Muscle of arm (tissue), 14 donors: ENCODE results near the gene IRF2. TPM values are rescaled to one million over a fixed set of nuclear protein-coding genes. Genes with fewer than 3 reads are reported as not detected.

Experiments used
- DNase-seq: peaks from one replicate; pipeline ENCODE4 v3.0.0-alpha.2; 2013
- long read RNA-seq, 11 donors: transcript quantifications; one replicate each; lab custom pipeline, GENCODE V29; 2026
- polyA plus RNA-seq, 12 donors: library from polyadenylated mRNA; unstranded; fragments of 120-200 nt; gene quantifications; one replicate each; pipeline ENCODE4 v1.2.1, GENCODE V29; 2013; ENCODE audit not compliant: insufficient read length in 12 of 12

IRF2 gene
- 10 to 100 TPM in 11 of 12 donors, not detected in 1; 10.7 to 28.8 (median 18.2) TPM for polyA plus RNA-seq
- long read RNA-seq, donor 1, transcript IRF2-201 (9 exons, 2,303 nt) = major isoform, 11 of 20 reads
- long read RNA-seq, donor 1, partial matches to known transcripts = 9 of 20 reads
- long read RNA-seq, donor 1, other reads (novel, unspliced or antisense) = 0 of 20 reads
- long read RNA-seq, donor 2, transcript IRF2-201 (9 exons, 2,303 nt) = major isoform, 8 of 8 reads
- long read RNA-seq, donor 2, partial matches to known transcripts = 0 of 8 reads
- long read RNA-seq, donor 2, other reads (novel, unspliced or antisense) = 0 of 8 reads
- long read RNA-seq, donor 3 = 0 reads
- long read RNA-seq, donor 4 = 0 reads
- long read RNA-seq, donor 5, transcript IRF2-201 (9 exons, 2,303 nt) = major isoform, 6 of 6 reads
- long read RNA-seq, donor 5, partial matches to known transcripts = 0 of 6 reads
- long read RNA-seq, donor 5, other reads (novel, unspliced or antisense) = 0 of 6 reads
- long read RNA-seq, donor 6, partial matches to known transcripts = 8 of 10 reads
- long read RNA-seq, donor 6, other reads (novel, unspliced or antisense) = 0 of 10 reads
- long read RNA-seq, donor 7, partial matches to known transcripts = 0 of 1 reads
- long read RNA-seq, donor 7, other reads (novel, unspliced or antisense) = 0 of 1 reads
- long read RNA-seq, donor 8, partial matches to known transcripts = 0 of 4 reads
- long read RNA-seq, donor 8, other reads (novel, unspliced or antisense) = 0 of 4 reads
- long read RNA-seq, donor 9, partial matches to known transcripts = 0 of 2 reads
- long read RNA-seq, donor 9, other reads (novel, unspliced or antisense) = 0 of 2 reads
- long read RNA-seq, donor 10, partial matches to known transcripts = 0 of 4 reads
- long read RNA-seq, donor 10, other reads (novel, unspliced or antisense) = 0 of 4 reads
- long read RNA-seq, donor 11, partial matches to known transcripts = 0 of 3 reads
- long read RNA-seq, donor 11, other reads (novel, unspliced or antisense) = 0 of 3 reads

DNA sequence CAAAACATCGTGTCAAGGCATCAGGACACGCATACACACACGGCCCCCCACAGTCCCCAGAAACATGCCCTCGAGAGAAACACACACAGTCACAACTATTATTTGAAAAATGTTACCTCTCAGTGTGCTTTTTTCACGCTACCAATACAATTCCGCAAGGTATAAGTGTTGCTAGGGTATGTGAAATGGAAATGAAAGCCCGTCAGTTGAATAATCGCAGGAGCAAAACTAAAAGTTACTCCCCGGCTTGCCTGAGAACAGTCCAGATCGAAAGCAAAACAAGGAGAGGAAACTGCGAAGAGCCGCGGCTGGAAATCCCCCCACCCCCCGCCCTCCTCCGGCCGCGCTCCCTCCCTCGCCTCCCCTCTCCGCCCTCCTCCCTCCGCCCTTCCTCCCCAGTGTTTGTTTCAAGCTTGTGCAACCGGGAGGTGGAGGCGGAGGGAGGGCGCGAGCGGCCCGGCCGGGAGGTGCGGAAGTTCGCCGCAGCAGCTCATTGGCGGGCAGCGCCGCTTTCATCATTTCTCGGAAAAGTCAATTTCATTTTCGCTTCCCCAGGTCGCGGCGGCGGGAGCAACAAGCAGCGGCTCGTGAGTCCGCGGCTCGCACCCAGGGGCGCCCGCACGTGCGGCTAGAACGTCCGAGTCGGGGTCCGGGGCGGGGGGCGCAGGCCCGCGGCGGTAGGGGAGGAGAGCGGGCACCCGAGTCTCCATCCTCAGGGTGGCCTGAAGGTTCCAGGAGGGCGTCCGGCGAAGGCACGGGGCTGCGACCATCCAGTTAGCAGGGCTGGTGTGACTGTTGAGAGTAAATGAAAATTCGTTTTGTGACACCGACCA, at the start of gene IRF2:
TSS of gene IRF2 (minus strand) at position 288 of the 833 bp plus-strand sequence. CDS start 45,486 bp downstream, outside the sequence.
- peak; percentile 97 for DNase-seq

DNA sequence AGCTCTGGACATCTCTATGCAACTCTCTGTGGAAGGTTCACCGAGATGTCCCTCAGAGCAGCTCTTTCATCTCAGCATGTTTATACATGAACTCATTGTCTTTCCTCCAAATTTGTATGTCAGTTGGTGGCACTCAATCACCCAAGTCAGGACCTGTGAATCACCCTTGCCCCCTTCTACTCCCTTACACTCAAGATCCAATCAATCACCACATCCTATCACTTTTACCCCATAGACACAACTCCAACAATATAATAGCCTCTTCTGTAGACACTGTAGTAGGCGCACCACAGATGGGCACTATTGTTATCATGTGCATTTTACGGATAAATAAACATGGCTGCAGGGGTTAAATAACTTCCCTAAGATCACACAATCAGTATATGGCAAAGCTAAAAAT, 41.3 kb upstream of the IRF2 start:
- no peak for DNase-seq

DNA sequence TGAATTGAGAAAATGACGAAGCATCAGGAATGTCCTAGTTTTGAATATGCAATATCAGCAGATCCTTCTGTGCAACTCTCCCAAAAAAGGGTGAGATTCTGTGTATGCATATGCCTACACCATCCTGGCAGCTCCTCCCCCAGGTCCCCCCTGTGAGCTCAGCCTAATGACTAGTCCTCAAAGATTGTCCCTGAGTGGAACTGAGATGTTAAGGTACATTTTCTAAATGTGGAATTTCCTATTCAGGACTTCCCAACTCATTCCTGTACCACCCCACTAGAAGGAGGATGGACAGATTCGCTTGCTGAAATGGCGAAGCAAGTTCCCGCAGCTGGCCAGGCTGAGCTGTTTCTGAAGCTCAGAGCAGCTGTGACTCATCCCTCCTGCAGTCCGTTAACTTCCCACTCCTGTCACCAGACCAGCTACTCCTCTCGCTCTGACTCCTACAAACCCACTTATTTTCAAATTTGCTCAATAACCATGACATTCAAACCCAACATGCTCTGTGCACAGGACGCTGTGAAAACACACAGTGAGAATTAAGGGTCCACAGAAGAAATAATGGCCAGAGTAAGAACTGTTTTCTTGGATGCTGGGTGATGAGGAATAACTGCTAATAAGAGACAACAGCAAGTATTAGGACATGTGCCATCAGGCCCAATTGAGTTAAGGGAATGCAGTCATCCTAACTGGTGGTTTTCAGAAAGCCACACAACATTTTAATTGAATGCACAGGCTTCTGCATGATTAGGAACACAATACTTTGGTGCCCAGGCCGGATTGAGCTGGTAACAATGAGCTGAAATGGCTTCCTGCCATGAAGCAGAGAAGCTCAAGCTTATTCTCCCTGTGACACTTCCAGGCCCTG, 40.0 kb upstream of the IRF2 start:
- DNase-seq = peak; percentile 31

DNA sequence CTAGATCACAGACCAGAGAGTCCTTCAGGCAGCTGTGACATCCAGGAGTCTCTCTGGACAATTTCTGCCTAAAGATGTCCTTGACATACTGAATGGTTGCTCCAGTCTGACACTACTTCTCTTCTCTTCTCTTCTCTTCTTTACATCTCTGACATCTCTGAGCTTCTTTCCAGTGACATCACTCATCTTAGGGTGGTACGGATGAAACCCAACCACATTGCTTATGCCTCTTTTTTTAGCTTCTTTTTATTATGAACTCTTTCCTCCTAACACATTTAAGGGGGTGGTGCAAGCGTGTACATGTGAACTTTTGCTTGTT, 39.4 kb upstream of the IRF2 start:
- no peak for DNase-seq

DNA sequence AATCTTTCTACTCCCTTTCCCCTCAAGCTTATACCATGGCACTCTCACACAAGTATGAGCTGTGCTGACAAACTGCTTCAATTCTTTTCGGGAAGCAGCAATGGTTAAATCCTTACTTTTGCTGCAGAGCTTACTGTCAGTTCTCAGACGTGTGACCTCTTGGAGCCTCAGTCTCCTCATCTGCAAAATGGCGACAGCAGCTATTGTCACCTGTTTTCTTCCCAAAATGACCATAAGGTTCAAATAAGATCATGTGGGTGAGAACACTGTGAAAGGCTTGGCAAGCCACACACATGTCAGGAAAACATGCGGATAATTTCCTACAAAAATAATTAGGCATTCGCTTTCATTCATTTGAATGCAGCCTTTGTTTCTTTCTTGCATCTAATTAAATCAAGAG, 36.8 kb upstream of the IRF2 start:
- no peak for DNase-seq

DNA sequence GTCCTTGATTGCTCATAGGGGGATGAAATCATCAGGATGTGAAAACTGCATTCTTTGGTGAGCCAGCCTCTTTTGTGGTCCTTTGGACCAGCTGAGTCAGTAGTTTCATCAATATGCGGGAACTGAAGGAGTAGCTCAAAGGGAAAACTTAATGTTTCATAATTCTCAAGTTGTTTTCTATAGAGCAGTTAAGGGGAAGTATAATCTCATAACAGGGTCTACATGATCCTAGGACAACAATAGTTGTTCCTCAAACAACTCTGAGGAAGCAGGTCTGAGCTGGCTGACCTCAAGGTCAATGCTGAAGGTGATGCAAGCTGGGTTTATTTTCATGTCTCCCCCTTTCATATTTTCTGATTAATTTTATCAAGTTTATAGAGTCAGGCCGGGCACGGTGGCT, 36.1 kb upstream of the IRF2 start:
- DNase-seq = no peak

DNA sequence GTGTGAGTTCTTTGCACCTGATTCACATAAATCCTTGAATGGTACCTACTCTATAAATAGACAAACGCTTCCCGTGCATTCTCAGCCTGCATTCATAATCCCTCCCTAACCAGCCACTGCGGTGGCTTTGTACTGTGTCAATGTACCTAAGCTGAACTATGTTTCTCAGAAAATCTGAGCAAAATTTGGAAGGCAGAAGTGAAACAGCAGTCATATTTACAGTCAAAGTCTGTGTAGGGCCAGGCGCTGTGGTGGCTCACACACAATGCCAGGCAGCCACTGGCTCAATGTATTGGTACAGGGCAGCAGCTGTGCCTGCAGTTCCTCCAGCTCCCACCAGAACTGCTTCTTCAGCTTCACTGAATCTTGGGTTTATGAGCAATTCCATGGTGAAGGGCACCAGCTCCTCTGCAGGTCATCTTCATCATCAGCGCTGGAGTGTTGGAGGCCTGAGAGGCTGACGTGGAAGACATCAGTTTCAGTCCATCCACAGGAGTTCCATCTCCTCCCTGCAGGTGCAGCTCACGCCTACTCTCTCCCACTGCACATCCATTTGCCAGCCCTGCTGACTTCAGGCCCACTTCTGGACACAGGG, 32.3 kb upstream of the IRF2 start:
- no peak for DNase-seq

DNA sequence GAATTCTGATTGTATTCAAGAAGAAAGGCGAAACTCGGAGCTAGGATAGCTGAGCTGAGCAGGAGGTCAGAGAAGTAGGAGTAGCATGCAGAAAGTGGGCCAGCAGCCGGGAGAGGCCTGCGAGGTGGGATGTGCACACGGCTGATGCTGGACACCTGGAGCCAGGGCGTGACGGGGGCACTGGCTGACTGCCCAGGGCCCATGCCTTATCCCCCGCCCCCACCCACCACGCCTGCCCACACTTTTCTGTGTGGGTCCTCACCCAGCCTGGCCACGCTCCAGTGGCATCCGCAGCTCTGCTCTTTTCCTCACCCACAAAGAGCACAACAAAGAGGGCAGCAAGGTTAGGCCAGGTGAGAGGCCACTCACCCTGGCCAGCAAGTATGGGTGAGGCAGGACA, 30.0 kb upstream of the IRF2 start:
- no peak for DNase-seq

DNA sequence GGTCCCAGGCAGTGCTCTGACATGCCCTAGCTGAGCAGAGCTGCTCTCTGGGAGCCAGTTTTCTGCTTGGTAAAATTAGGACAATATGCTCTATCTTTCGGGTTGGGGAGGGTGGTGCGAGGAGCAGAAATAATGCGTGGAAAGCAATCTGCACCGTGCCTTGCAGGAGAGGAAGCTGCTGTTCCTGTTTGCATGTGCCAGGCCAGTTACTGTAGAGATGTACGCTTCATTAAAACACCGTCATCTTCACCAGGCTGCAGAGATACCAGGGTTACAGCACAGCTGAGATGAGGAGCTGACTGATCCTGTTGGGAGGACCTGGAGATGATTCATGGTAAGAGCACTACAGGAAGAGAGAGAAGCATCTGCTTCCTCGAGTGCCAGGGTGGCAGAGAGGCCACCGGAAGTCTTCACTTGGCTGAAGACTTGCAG, 29.5 kb upstream of the IRF2 start:
- DNase-seq = no peak

DNA sequence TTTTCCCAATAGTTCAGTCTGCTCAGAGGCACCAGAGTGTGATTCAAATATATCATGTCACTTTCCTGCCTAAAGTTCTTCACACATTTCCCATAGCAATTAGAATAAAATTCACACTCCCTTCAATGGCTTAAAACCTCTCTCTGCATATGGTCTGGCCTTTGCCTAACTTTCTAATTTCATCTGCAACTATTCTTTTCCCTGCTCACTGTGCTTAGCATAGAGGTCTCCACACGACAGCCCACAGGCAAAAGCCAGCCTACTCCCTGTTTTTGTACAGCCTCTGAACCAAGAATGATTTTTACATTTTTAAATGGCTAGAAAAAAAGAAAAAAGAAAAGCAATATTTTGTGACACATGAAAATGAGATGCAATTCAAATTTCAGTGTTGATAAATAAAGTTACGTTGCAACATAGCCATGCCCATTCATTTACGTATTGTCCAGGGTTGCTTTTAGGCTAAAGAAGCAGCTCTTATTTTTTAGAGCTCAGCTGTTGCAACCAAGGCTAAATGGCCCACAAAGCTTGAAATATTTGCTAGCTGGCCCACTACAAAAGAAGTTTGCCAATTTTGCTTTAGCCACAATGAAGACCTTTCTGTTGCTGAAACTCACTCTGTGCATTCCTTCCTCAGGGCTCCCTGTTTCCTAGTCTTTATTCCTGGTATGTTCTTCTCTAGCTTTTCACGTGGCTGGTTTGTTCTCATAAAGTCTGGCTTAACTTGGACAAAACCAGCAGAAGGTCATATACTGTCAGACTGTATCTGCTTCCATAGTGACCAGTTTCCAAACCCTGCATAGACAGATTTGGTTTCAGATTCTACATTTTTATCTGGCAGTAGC, 26.6 kb upstream of the IRF2 start:
- no peak for DNase-seq

DNA sequence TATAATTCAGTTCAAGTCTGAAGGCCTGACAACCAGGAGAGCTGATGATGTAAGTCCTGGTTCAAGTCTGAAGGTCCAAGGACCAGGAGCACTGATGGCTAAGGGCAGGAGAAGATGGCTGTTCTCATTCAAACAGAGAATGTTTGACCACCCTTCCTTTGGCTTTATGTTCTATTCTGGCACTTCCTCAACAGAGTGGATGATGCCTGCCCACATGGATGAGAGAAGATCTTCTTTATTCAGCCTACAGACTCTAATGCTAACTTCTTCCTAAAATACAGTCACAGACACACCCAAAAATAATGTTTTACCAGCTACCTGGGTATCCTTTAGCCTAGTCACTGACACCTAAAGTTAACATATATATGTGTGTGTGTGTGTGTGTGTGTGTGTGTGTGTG, 25.6 kb upstream of the IRF2 start:
- no peak for DNase-seq

DNA sequence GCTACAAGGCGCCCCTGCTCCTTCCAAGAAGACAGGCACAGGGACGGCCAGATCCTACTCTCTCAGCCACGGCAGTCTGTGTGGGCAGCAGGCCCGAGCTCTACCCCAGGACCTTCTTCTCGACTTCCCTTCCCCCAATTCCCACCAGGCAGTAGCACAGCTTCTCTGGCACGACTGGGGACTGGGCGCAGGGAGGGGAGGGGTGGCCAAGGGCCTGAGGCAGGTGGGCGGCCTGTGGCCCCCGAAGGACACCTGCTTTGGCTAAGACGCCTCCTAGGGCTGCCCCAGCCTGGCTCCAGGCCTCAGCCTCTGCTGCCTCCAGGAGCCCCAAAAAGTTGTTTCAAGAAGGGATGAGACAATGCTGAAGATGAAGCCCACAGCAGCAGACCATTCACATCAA, 24.2 kb upstream of the IRF2 start:
- no peak for DNase-seq

DNA sequence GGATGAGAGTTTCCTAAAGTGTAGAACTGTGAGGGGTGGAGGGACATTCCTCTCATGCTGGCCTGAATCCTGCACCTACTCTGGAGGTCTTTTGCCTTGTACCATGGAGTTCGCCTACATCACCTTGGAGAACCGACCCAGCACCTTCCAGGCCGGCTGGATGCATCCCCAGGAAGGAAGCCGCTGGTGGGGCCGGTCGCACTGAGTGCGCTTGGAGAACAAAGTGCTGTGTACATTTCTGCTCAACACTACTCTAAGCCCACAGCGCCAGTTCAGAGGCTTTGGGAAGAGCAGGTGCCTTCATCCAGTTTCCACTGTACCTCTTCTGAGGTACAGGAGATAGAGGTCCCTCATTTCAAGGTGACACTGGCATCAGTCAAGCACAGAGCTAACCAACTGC, 15.4 kb upstream of the IRF2 start:
- DNase-seq = no peak

DNA sequence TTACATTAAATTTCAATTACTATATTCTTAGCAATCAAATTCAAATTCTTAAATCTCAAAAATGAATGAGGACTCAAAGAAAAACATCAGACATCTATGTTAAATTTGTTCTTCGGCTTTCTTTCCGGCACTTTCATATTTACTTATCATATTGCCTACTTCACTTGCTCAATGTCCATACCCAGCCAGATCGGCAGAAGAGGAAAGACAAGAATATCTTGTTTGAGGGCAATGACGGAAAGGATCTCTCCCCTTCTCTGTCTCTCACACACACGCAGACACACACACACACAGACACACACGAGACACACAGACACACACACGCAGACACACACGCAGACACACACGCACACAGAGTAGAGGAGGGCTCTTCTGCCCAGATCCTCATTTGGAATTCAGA, 13.2 kb upstream of the IRF2 start:
- no peak for DNase-seq

DNA sequence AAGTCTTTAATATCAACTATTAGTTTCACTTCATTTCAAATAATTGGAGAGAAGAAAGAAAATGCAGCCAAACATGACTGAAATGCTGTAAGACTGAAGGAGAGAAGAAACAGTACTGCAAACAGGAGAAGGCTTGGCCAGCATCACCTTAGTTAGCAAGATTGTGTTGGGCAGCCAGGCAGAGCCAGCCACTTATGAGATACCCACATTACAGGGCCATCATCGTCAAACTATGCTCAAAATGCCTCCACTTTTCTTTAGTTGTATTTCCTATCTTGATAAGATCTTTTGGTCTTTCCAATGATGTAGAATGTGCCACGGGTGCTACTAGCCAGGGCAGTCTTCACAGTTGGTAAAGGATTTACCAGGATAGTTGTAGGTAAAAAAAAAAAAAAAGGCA, 10.9 kb upstream of the IRF2 start:
- no peak for DNase-seq

DNA sequence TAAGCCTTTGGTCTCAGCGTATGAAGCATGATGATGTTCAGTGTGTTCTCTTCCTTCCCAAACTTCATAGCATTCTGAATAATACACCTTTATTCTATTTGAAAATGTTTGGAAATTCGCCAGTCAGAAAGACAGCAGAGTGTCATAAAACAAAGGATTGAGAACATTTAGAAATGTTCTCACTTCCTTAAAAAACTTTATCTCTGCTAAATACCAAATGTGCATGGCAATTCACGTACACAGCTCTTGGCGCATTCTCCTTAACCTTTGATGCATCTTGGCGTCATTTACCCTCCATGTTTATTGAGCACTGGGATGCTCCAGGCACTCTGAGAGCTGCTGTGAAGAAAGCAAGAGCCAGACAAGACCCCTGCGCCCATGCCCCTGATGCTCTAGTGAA, 7.2 kb upstream of the IRF2 start:
- DNase-seq = no peak

DNA sequence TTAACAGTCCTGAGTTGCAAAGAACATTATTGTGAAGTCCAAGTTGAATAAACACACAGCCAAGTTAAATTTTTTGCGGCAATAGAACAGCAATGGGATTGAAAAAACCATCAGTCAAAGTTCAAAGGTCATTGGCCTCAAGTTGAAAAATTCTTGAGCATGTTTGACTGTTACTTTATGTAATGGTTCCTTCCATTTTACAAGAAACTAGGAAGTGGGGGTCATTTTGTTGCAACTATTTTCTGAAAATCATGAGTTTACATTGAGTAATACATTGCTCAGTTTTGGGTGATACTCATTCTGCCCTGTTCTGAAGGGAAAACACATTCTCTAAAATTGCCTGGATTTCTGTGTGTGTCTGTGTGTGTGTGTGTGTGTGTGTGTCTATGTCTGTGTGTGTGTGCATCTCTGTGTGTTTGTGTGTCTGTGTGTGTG, 5.2 kb upstream of the IRF2 start:
- DNase-seq = no peak

DNA sequence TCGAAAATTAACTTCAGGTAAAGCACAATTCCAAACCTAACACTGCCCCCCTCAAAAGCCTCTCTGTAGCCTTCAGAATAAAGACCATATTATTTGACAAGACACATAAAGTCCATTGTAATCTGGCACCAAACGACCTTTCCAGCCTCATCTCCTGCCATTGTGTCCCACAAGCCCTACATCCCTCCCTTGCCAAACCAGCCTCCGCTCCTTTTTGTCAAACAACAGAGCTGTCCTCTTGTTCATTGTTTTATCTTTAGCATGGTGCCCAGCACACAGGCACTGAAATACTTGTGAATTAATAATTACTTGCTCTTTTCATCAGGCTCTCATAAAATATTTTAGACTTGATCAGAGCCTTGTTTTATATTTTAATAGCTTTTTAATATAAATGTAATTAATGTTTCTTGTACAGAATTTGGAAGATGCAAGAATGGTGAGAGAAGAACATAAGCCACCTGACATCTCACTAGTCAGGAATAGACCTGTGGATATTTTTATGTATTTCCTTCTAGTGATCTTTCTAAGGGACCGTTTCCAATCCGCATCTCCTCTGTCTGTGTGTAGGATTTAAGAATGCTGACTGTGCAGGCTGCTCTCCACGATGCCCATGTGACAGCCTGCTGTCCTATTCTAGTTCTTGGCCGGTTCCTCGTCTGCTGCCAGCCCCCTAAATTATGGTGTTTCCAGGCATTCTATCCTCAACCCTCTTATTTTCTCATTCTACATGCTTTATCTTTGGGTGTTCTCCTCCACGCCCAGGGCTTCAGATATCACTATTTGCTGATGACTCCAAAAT, 3.0 kb upstream of the IRF2 start:
- no peak for DNase-seq

DNA sequence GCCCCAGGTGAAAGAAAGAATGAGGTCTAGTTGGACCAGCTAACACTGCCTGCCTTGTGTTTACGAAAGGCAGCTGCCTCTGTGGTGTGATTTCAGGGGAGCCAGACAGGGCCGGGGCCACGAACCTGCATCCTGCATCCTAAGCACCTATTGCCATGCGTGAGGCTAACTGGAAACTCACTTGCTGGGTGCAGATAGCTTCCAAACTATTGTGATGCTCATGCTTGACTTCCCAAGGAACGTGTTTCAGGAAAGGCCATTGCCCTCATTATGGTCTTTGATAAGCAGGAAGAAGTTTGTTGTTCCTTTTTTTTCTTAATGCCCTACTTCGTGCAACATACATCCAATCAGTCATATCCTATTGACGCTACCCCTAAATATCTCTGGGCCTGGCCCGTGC, 2.3 kb upstream of the IRF2 start:
- DNase-seq = no peak
